Measurements from ENCODE around the gene SPPL3.

DNA sequence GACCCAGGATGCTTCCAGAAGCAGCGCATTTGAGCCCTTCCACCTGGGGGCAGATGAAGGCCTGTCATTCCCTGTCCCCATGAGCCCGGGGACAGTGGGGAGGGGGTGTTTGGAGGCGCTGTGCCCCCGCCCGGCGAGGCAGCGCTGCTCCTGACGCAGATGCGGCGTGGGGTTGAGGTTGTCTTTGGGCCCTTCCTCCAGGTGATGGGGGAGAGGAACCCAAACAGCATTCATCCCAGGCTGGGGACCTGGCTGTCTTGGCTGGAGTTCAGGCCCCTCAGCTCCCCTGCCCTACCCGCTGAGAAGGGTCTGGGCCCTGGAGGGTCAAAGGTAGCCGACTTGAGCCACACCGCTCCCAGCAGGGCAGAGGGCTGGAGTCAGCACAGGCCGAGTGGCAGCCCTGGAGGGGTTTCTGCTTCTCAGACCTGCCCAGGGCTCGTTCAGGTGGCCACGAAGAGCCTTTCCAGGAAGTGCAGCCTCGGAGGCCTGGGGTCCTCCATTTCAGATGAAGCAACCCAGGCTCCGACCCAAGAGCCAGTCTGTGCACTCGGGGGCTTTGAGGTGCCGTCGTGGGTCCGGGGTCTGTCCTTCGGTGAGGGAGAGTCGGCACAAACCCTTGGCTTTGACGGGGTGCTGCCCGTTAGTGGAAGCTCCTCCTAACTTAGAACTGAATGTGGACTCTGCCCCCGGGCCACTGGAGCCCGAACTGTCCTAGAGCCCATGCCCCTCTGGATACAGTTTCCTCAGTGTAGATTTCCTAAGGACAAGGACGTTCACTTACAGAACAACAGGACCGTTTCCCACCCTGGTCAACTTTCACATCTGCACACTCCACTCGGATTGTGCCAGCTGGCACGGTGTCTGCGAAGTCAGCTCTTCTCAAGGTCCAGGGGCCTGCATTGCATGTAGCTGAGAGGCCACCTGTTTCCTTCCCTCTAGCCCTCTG, 162.4 kb downstream of the SPPL3 start:
- TF ChIP-seq CTCF (IDR thresholded peaks at IDR 0.05) (no peak), ZFX (IDR thresholded peaks at IDR 0.05; ENCODE audit: borderline replicate concordance) (no peak)

Data from 22Rv1 (cell line).